Gastroesophageal sphincter (tissue), 4 donors: ENCODE results near the gene ITPR2. TPM values are rescaled to one million over a fixed set of nuclear protein-coding genes. Genes with fewer than 3 reads are reported as not detected.

Experiments
- ATAC-seq: fragments of 150-250 bp; one replicate; pipeline ENCODE4 v1.9.1; 2016; ENCODE audit warnings: mild to moderate bottlenecking, moderate library complexity
- H3K27ac ChIP-seq, 4 donors: fragments of 200-600 bp; sonication (generic) in 3 of 4; 1 replicate in 3 of 4; 2 replicates in 1 of 4; pipeline ENCODE4 v1.5.1; 2016 to 2019
- H3K27me3 ChIP-seq: fragments of 200-600 bp; sonication (generic); one replicate; pipeline ENCODE4 v1.5.1; 2019
- H3K36me3 ChIP-seq, 2 donors: fragments of 200-600 bp; sonication (generic); one replicate each; pipeline ENCODE4 v1.5.1; 2019; ENCODE audit warnings: control low read depth in 1 of 2
- H3K4me1 ChIP-seq, 3 donors: fragments of 200-600 bp; sonication (generic); 1 replicate in 2 of 3; 2 replicates in 1 of 3; pipeline ENCODE4 v1.5.1; 2016 to 2019; ENCODE audit warnings: control low read depth in 2 of 3
- H3K4me3 ChIP-seq, 2 donors: fragments of 200-600 bp; sonication (generic); one replicate each; pipeline ENCODE4 v1.5.1; 2019; ENCODE audit warnings: mild to moderate bottlenecking in 1 of 2, moderate library complexity in 1 of 2
- H3K9me3 ChIP-seq, 3 donors: fragments of 200-600 bp; sonication (generic); one replicate each; pipeline ENCODE4 v1.5.1; 2017 to 2019; ENCODE audit warnings: control low read depth in 2 of 3
- CTCF ChIP-seq, 4 experiments: fragments of 200-600 bp in 2 of 4; fragments of 450-650 bp in 2 of 4; sonication (generic) in 1 of 4; IDR thresholded peaks; one replicate each; pipeline ENCODE4 v1.5.1; 2017 to 2019; ENCODE audit warnings: antibody characterized with exemption in 4 of 4, mild to moderate bottlenecking in 2 of 4, moderate library complexity in 2 of 4
- EP300 ChIP-seq: sonication (generic); formaldehyde crosslinking; IDR thresholded peaks from one replicate; pipeline ENCODE4 v1.6.1; 2017; ENCODE audit warnings: antibody characterized with exemption, mild to moderate bottlenecking
- POLR2A ChIP-seq, 2 donors: fragments of 450-650 bp; IDR thresholded peaks; one replicate each; pipeline ENCODE4 v1.6.1; 2017; ENCODE audit warnings: antibody characterized with exemption in 2 of 2, mild to moderate bottlenecking in 2 of 2, moderate library complexity in 1 of 2
- POLR2AphosphoS5 ChIP-seq: sonication (generic); formaldehyde crosslinking; IDR thresholded peaks from one replicate; pipeline ENCODE4 v1.6.1; 2017; ENCODE audit warnings: antibody characterized with exemption
- WGBS, 2 donors: methylation state at CpG; one replicate each; pipeline ENCODE4 v1.1.5; 2018; ENCODE audit warnings: low coverage in 1 of 2; 5-methylcytosine and 5-hydroxymethylcytosine counted together
- total RNA-seq, 4 donors: library from RNA; depleted of rRNA; stranded (reverse); fragments of >200 nt; gene quantifications; one replicate each; pipeline ENCODE4 v1.1.0, GENCODE V29; 2016

ITPR2 gene
- total RNA-seq, 4 donors from 2014 or later = 30.8 to 63.0 (median 44.4) TPM

- Histone ChIP-seq H3K4me3 (no peak overlapping the region), H3K27me3 (no peaks in the 10 kb centered on the region), H3K36me3 (peaks cover 0 to 29% of the 10 kb centered on the region in 2 donors), H3K27ac (no peak overlapping the region), H3K4me1 (no peaks in the 10 kb centered on the region), H3K9me3 (peaks cover 0 to 6% (median 0%) of the 10 kb centered on the region in 3 donors)
- 77 to 100% methylated on average over 2 to 3 of the region's 3 CpGs for WGBS, 2 donors
- TF ChIP-seq EP300 = no peak
- no peak for TF ChIP-seq POLR2AphosphoS5
- TF ChIP-seq CTCF (IDR thresholded peaks at IDR 0.05) = no peak
- TF ChIP-seq POLR2A (IDR thresholded peaks at IDR 0.05) = no peak
- ATAC-seq = no peak
Measured at GRCh38 chr12:26546535-26547314, 286.3 kb downstream of the ITPR2 start.

- WGBS, 2 donors = 78 to 95% methylated on average over 3 of the region's 4 CpGs
- no peak for ATAC-seq
Measured at GRCh38 chr12:26539131-26539530, 293.9 kb downstream of the ITPR2 start.

GRCh38 chr12:26537651-26538050 lies 295.3 kb downstream of the ITPR2 start:
- no peak overlapping the region for H3K4me3 ChIP-seq
- no peak for ATAC-seq
- no peak overlapping the region for H3K27ac ChIP-seq
- WGBS, 2 donors = 93 to 100% methylated on average over 2 to 3 of the region's 3 CpGs
- H3K27me3 ChIP-seq = no peaks in the 10 kb centered on the region
- H3K36me3 ChIP-seq = no peaks in the 10 kb centered on the region
- H3K9me3 ChIP-seq = no peaks in the 10 kb centered on the region
- no peaks in the 10 kb centered on the region for H3K4me1 ChIP-seq
- TF ChIP-seq POLR2AphosphoS5 (no peak), EP300 (no peak), CTCF (IDR thresholded peaks at IDR 0.05) (no peak), POLR2A (IDR thresholded peaks at IDR 0.05) (no peak)

More at GRCh38 chr12:26539131-26539530, 293.9 kb downstream of the ITPR2 start:
- Histone ChIP-seq H3K27ac (no peak overlapping the region), H3K27me3 (no peaks in the 10 kb centered on the region), H3K9me3 (no peaks in the 10 kb centered on the region), H3K36me3 (no peaks in the 10 kb centered on the region), H3K4me3 (no peak overlapping the region), H3K4me1 (no peaks in the 10 kb centered on the region)
- TF ChIP-seq POLR2AphosphoS5 (no peak), EP300 (no peak)

GRCh38 chr12:26537126-26537525 lies 295.9 kb downstream of the ITPR2 start:
- no peak for ATAC-seq
- Histone ChIP-seq H3K4me1 (no peaks in the 10 kb centered on the region), H3K4me3 (no peak overlapping the region), H3K27ac (no peak overlapping the region), H3K27me3 (no peaks in the 10 kb centered on the region), H3K36me3 (no peaks in the 10 kb centered on the region), H3K9me3 (no peaks in the 10 kb centered on the region)
- WGBS, 2 donors = 96 to 100% methylated on average over 1 to 2 of the region's 2 CpGs
- TF ChIP-seq POLR2A (IDR thresholded peaks at IDR 0.05) = no peak
- TF ChIP-seq CTCF (IDR thresholded peaks at IDR 0.05) = no peak
- TF ChIP-seq EP300 = no peak
- no peak for TF ChIP-seq POLR2AphosphoS5

- WGBS, 2 donors = 85% methylated on average over 4 of the region's 4 CpGs
- TF ChIP-seq POLR2A (IDR thresholded peaks at IDR 0.05) (no peak), CTCF (IDR thresholded peaks at IDR 0.05) (no peak), POLR2AphosphoS5 (no peak), EP300 (no peak)
- no peaks in the 10 kb centered on the region for H3K9me3 ChIP-seq
- H3K27ac ChIP-seq = no peak overlapping the region
- H3K4me1 ChIP-seq = no peaks in the 10 kb centered on the region
- H3K36me3 ChIP-seq = no peaks in the 10 kb centered on the region
- no peak overlapping the region for H3K4me3 ChIP-seq
- no peaks in the 10 kb centered on the region for H3K27me3 ChIP-seq
- no peak for ATAC-seq
Measured at GRCh38 chr12:26535826-26536225, 297.2 kb downstream of the ITPR2 start.
